Kidney (tissue), 14 donors: Measurements from ENCODE around the gene CSAD. TPM values are rescaled to one million over a fixed set of nuclear protein-coding genes. Genes with fewer than 3 reads are reported as not detected.

ENCODE experiments used
- DNase-seq, 5 donors: peaks; one replicate each; pipeline ENCODE4 v3.0.0-alpha.2; 2013 to 2020
- FAIRE-seq: peaks from 2 replicates; lab custom pipeline; 2012; peaks lifted over from hg19 to GRCh38; lab: Jason Lieb, UNC
- H3K27ac ChIP-seq, 2 donors: one replicate each; pipeline ENCODE4 v1.7.0; 2013; ENCODE audit warnings: low read depth in 2 of 2, low read length in 2 of 2, inconsistent platforms in 1 of 2
- H3K27me3 ChIP-seq: one replicate; pipeline ENCODE4 v1.7.1; 2013; ENCODE audit warnings: low read length, inconsistent platforms; ENCODE audit not compliant: control insufficient read depth, insufficient read depth
- H3K36me3 ChIP-seq, 3 donors: one replicate each; pipeline versions ENCODE4 v1.7.0 to v1.7.1; 2013; ENCODE audit warnings: low read length in 3 of 3, control low read depth in 1 of 3, inconsistent platforms in 1 of 3; ENCODE audit not compliant: insufficient read depth in 3 of 3, control insufficient read depth in 2 of 3
- H3K4me1 ChIP-seq, 3 donors: one replicate each; pipeline versions ENCODE4 v1.7.0 to v1.7.1; 2013; ENCODE audit warnings: low read length in 3 of 3, inconsistent platforms in 1 of 3, low read depth in 1 of 3; ENCODE audit not compliant: control insufficient read depth in 2 of 3, insufficient read depth in 2 of 3
- H3K4me3 ChIP-seq, 3 donors: one replicate each; pipeline versions ENCODE4 v1.7.0 to v1.8.1; 2013; ENCODE audit warnings: low read length in 3 of 3, control low read depth in 1 of 3, inconsistent platforms in 1 of 3
- H3K9ac ChIP-seq, 3 donors: one replicate each; pipeline versions ENCODE4 v1.7.0 to v1.7.1; 2013; ENCODE audit warnings: low read length in 3 of 3, control low read depth in 1 of 3, inconsistent platforms in 1 of 3
- H3K9me3 ChIP-seq, 3 donors: one replicate each; pipeline versions ENCODE4 v1.7.0 to v1.7.1; 2013; ENCODE audit warnings: low read length in 3 of 3, control low read depth in 1 of 3, inconsistent platforms in 1 of 3; ENCODE audit not compliant: control insufficient read depth in 2 of 3, insufficient read depth in 1 of 3
- CTCF ChIP-seq: IDR thresholded peaks from 3 replicates; pipeline ENCODE4 v1.5.1; 2012; ENCODE audit warnings: mild to moderate bottlenecking, moderate library complexity, borderline replicate concordance; ENCODE audit not compliant: insufficient read depth; ENCODE audit errors: extremely low read depth
- intact Hi-C: fragments of 100-400 bp; cut with DNase I; formaldehyde crosslinking; loops from one replicate; pipeline ENCODE4 v1.11.1; 2022
- polyA plus RNA-seq: library from polyadenylated mRNA; stranded (reverse); fragments of 350-450 nt; fragmentation: Illumina TruSeq; extraction: RNeasy Lipid Tissue Mini Kit (QIAGEN cat#74804); gene quantifications from one replicate; pipeline ENCODE4 v1.2.3, GENCODE V29; 2014; ENCODE audit warnings: low read depth, low replicate concordance; ENCODE audit not compliant: insufficient read depth
- total RNA-seq: library from RNA; stranded (reverse); fragmentation: NEBNext Ultra II Directional; extraction: Animal tissue kit (Norgen Biotek cat#: 25700); gene quantifications from one replicate; pipeline ENCODE4 v1.2.1, GENCODE V29; 2021
- donor health status: control.
- donor health status: control.
- donor health status: control.
- donor health status: control.
- donor health status: control.
- donor health status: DM: yes; HTN: yes; CAD: no.
- donor health status: Normal renal cell carcinoma (clear cell type).

The CSAD gene
- total and polyA plus RNA-seq, 2 donors from 2014 or later: 24.0 to 39.1 TPM

- no peak overlapping the region for H3K27ac ChIP-seq
- DNase-seq: peak in 3 of 5 donors; percentile 47 to 83 (median 55)
- H3K36me3 ChIP-seq: peaks cover 0 to 10% (median 6%) of the 10 kb centered on the region in 3 donors
- peak overlapping the region in 1 of 3 donors; percentile 40 for H3K9ac ChIP-seq
- H3K27me3 ChIP-seq: peaks cover 4% of the 10 kb centered on the region
- intact Hi-C loops: loop anchor here (10.0 kb wide), 1 partner anchor 68 kb away; no protein-coding TSS in a partner anchor
- TF ChIP-seq CTCF: no peak
- peak overlapping the region in 1 of 3 donors; percentile 77 for H3K4me3 ChIP-seq
- H3K9me3 ChIP-seq: no peaks in the 10 kb centered on the region
- peaks cover 0 to 35% (median 0%) of the 10 kb centered on the region in 3 donors for H3K4me1 ChIP-seq
- no peak for FAIRE-seq
These were observed 36.6 kb upstream of the CSAD start for GRCh38 chr12:53217051-53217930.

DNA sequence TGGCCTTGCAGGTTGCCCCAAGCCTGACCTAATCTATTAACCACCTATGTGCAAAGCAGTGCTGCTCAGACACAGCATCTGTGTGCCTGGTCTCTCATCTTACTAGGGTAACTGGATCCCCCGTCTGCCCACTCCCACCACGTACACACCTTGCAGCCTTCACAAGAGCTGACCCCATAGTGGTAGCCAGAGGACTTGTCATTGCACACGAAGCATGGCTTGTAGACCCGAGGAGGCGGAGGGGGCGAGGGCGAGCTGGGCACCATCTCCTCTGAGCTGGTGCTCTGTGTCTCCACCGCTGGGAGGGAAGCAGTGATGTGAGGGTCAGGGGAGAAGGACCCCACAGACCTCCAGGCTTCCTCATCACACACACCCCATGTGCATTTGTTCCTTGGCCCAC lies 34.8 kb upstream of the CSAD start:
- H3K36me3 ChIP-seq: peaks cover 0 to 10% (median 10%) of the 10 kb centered on the region in 3 donors
- H3K4me1 ChIP-seq: peaks cover 0 to 34% (median 0%) of the 10 kb centered on the region in 3 donors
- FAIRE-seq: no peak
- intact Hi-C loops: loop anchor here (10.0 kb wide), 1 partner anchor 69 kb away; no protein-coding TSS in a partner anchor
- no peaks in the 10 kb centered on the region for H3K9me3 ChIP-seq
- H3K27me3 ChIP-seq: peaks cover 4% of the 10 kb centered on the region
- peak overlapping the region in 1 of 2 donors; percentile 76 for H3K27ac ChIP-seq
- DNase-seq: peak in 2 of 5 donors; percentile 35 to 36
- no peak overlapping the region for H3K9ac ChIP-seq
- no peak overlapping the region for H3K4me3 ChIP-seq
- no peak for TF ChIP-seq CTCF

- intact Hi-C loops: loop anchor here (10.0 kb wide), 1 partner anchor 70 kb away; no protein-coding TSS in a partner anchor
- Histone ChIP-seq H3K27me3 (peaks cover 4% of the 10 kb centered on the region), H3K9ac (no peak overlapping the region), H3K4me3 (peak overlapping the region in 1 of 3 donors; percentile 25), H3K9me3 (no peaks in the 10 kb centered on the region), H3K27ac (peak overlapping the region in 1 of 2 donors; percentile 76), H3K4me1 (peaks cover 0 to 34% (median 0%) of the 10 kb centered on the region in 3 donors), H3K36me3 (peaks cover 0 to 10% (median 10%) of the 10 kb centered on the region in 3 donors)
- no peak for FAIRE-seq
- peak in 2 of 5 donors; percentile 53 to 80 for DNase-seq
- TF ChIP-seq CTCF: no peak
These were observed 34.1 kb upstream of the CSAD start for GRCh38 chr12:53214687-53215455.
